ENCODE data around the gene NME9.

- no peak for TF ChIP-seq EP300 (IDR thresholded peaks at IDR 0.05)
- no peak for TF ChIP-seq CTCF (IDR thresholded peaks at IDR 0.05)
Observed at GRCh38 chr3:138300647-138301046, 29.0 kb downstream of the NME9 start.

All from esophagus muscularis mucosa (tissue), 3 donors.